Hippocampal formation (tissue), 2 donors: ENCODE measurements around the gene DOCK3.
"Not testable (repeated sequence)": the region's sequence is repeated elsewhere in the genome, so short reads cannot be mapped to it uniquely, and the experiment has no call there.

Experiments
- DNase-seq, 2 donors: peaks; one replicate each; lab custom pipeline; 2025; lab: John Stamatoyannopoulos, UW

Gene DOCK3

DNA sequence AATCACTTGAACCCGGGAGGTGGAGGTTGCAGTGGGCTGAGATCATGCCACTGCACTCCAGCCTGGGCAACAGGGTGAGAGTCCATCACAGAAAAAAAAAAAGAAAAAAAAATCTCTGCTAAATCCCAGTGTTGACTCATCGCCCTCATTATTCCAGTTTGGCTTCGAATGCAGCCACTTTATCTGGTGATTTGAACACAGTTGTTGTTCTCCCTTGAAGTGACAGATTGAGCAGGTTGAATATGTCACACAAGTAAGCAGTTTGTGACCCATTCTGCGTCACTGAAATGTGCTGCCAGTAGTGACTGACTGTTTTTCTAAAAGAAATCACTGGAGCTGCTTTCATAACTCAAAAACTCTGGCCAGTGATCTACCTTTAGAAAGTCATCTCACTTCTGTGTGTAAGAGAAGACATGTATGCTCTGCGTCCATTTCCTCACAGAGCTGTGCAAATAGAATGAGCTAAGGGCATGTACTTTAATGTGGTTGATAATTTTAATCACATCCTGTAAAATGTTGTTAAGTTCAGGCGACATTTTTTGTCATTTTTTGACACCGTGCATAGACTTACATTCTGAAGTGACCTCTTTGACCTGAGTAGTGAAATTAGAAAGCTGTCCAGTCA, 12.5 kb downstream of the DOCK3 start:
- DNase-seq, result no peak

- no peak for DNase-seq
Measured at GRCh38 chr3:50687916-50688315, 13.2 kb downstream of the DOCK3 start.

DNA sequence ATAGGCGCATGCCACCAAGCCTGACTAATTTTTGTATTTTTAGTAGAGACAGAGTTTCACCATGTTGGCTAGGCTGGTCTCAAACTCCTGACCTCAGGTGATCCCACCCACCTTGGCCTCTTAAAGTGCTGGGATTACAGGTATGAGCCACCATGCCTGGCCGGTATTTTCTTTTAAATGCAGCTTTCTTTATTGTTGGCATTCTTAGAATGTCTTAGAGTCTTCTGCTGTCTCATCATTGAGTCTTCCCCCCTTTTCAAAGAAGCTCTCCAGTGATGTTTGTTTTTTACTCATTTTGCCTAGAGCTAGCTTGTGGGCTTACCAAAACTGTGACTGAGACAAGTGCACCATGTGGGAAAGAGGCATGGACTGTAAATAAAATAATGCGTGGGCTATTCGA, 13.9 kb downstream of the DOCK3 start:
- DNase-seq, result not testable (repeated sequence)

- DNase-seq, result no peak
Measured at GRCh38 chr3:50689558-50689957, 14.8 kb downstream of the DOCK3 start.

DNA sequence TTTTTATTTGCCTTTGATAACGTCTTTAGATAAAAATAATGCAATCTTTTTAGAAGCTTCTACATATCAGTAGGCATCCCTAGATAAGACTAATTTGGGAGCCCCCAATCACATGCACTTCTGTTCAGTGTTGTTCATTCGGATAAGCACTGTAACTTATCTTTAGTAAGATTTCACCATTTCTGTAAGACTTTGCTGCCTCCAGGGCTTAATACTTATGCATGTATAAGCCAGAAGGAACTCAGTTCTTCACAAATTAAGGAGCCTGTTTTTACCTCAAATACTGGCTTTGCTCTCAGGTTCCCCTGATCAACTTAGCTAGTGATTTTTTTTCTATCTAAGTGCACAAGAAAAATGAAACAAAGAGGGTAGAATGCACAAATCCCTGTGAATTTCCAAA, 20.3 kb downstream of the DOCK3 start:
- DNase-seq, result no peak

- DNase-seq, result no peak
Measured at GRCh38 chr3:50696276-50696675, 21.5 kb downstream of the DOCK3 start.

GRCh38 chr3:50698269-50698668, 23.5 kb downstream of the DOCK3 start:
- DNase-seq, result no peak

DNA sequence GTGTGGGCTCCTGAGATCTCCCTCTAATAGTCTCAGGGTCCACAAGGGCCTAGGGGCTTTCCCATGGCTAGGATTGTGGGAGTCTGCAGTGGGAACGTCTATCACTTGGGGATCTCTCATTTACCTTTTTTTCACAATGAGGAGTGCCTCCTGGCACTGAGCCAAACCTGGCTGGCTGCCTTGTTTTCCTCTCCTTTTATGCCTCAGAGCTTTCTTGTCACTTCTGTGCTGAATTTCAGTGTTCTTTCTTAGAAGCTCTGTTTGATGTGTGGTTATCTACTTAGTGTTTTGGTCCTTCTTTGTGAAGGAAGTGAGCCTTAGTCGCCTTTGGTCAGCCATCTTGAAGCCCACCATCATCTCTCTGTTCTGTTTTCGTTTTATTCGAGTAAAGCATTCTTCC, 33.9 kb downstream of the DOCK3 start:
- DNase-seq, result no peak

GRCh38 chr3:50714946-50715345, 40.2 kb downstream of the DOCK3 start:
- no peak for DNase-seq

GRCh38 chr3:50724831-50725230, 50.1 kb downstream of the DOCK3 start:
- DNase-seq, result no peak

DNA sequence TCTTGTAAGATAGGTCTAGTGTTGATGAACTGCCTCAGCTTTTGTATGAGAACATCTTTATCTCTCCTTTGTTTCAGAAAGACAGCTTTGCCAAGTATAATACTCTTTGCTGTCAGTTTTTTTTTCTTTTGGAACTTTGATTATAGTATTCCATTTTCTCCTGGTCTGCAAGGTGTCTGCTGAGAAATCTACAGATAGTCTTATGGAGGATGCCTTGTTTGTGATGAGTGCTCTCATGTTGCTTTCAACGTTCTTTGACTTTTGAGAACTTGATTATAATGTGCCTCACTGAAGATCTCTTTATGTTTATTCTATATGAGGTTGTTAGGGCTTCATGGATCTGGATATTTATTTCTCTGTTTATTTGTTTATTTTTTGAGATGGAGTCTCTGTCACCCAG, 60.3 kb downstream of the DOCK3 start:
- DNase-seq, result no peak

- no peak for DNase-seq
Measured at GRCh38 chr3:50737193-50737905, 62.6 kb downstream of the DOCK3 start.

GRCh38 chr3:50737906-50738598, 63.3 kb downstream of the DOCK3 start:
- peak in 1 of 2 donors; percentile 18 for DNase-seq

GRCh38 chr3:50743643-50744042, 68.9 kb downstream of the DOCK3 start:
- DNase-seq, result no peak

- DNase-seq, result no peak
Measured at GRCh38 chr3:50749822-50750221, 75.1 kb downstream of the DOCK3 start.

- DNase-seq, result no peak
Measured at GRCh38 chr3:50759015-50759414, 84.3 kb downstream of the DOCK3 start.

DNA sequence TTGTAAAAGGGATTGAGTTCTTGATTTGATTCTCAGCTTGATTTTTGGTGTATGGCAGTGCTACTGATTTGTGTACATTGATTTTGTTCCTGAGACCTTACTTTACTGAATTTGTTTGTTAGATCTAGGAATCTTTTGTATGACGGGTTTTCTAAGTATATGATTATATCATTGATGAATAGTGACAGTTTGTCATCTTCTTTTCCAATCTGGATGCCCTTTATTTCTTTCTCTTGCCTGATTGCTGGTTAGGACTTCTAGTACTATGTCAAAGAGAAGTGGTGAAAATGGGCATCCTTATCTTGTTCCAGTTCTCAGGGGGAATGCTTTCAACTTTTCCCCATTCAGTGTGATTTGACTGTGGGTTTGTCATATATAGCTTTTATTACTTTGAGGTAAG, 103.0 kb downstream of the DOCK3 start:
- DNase-seq, result no peak

GRCh38 chr3:50781766-50782165, 107.0 kb downstream of the DOCK3 start:
- DNase-seq, result not testable (repeated sequence)

GRCh38 chr3:50786631-50787030, 111.9 kb downstream of the DOCK3 start:
- no peak for DNase-seq

GRCh38 chr3:50790894-50791293, 116.2 kb downstream of the DOCK3 start:
- not testable (repeated sequence) for DNase-seq

GRCh38 chr3:50792568-50792967, 117.8 kb downstream of the DOCK3 start:
- DNase-seq, result peak in 1 of 2 donors; percentile 4

GRCh38 chr3:50803805-50804204, 129.1 kb downstream of the DOCK3 start:
- not testable (repeated sequence) for DNase-seq

GRCh38 chr3:50804376-50804775, 129.6 kb downstream of the DOCK3 start:
- DNase-seq, result not testable (repeated sequence)
